GM21360 (cell line): ENCODE measurements around the gene WDR48.
A peak's percentile ranks its signal among the peaks of the same experiment; 100 is the strongest.
"Not testable (repeated sequence)": the region's sequence is repeated elsewhere in the genome, so short reads cannot be mapped to it uniquely, and the experiment has no call there.

Experiments used
- ATAC-seq: cut with Tn5 transposase; IDR thresholded peaks from one replicate; pipeline ENCODE4 v1.9.1; 2021; ENCODE audit warnings: mild to moderate bottlenecking, moderate library complexity; ENCODE audit not compliant: unreplicated experiment

The WDR48 gene

GRCh38 chr3:39051649-39052561, at the start of gene WDR48, which contains the start of gene SCN11A:
Gene WDR48, plus strand, starts transcription at chr3:39052016. Its CDS starts 10 bp downstream, at chr3:39052026.
Gene SCN11A, minus strand, starts transcription at chr3:39051944. Its CDS starts 101,582 bp downstream, at chr3:38950362.
- ATAC-seq, result peak; percentile 96

GRCh38 chr3:39005295-39005694, 46.5 kb upstream of the WDR48 start:
- ATAC-seq, result no peak

GRCh38 chr3:39011191-39011736, 40.6 kb upstream of the WDR48 start:
- ATAC-seq, result no peak

- no peak for ATAC-seq
Measured at GRCh38 chr3:39013289-39013688, 38.5 kb upstream of the WDR48 start.

GRCh38 chr3:39013921-39014509, 37.8 kb upstream of the WDR48 start:
- no peak for ATAC-seq

- ATAC-seq, result no peak
Measured at GRCh38 chr3:39015418-39015817, 36.4 kb upstream of the WDR48 start.

GRCh38 chr3:39019299-39019698, 32.5 kb upstream of the WDR48 start:
- ATAC-seq, result no peak

- no peak for ATAC-seq
Measured at GRCh38 chr3:39021029-39021428, 30.8 kb upstream of the WDR48 start.

- ATAC-seq, result no peak
Measured at GRCh38 chr3:39021465-39022285, 30.1 kb upstream of the WDR48 start.

- ATAC-seq, result no peak
Measured at GRCh38 chr3:39022286-39022630, 29.6 kb upstream of the WDR48 start.

- ATAC-seq, result no peak
Measured at GRCh38 chr3:39024497-39024896, 27.3 kb upstream of the WDR48 start.

- no peak for ATAC-seq
Measured at GRCh38 chr3:39025222-39025970, 26.4 kb upstream of the WDR48 start.

GRCh38 chr3:39028546-39028945, 23.3 kb upstream of the WDR48 start:
- no peak for ATAC-seq

GRCh38 chr3:39029556-39029955, 22.3 kb upstream of the WDR48 start:
- ATAC-seq, result no peak

- ATAC-seq, result no peak
Measured at GRCh38 chr3:39038165-39038564, 13.7 kb upstream of the WDR48 start.

- no peak for ATAC-seq
Measured at GRCh38 chr3:39050029-39050428, 1.8 kb upstream of the WDR48 start.

- ATAC-seq, result no peak
Measured at GRCh38 chr3:39052583-39052982, 767 bp downstream of the WDR48 start.

- ATAC-seq, result no peak
Measured at GRCh38 chr3:39053696-39054095, 1.9 kb downstream of the WDR48 start.

- no peak for ATAC-seq
Measured at GRCh38 chr3:39056151-39056550, 4.3 kb downstream of the WDR48 start.

- ATAC-seq, result not testable (repeated sequence)
Measured at GRCh38 chr3:39061228-39061627, 9.4 kb downstream of the WDR48 start.
